SK-N-MC (cell line): Measurements from ENCODE around the gene ECE1.
"Not testable (repeated sequence)": the region's sequence is repeated elsewhere in the genome, so short reads cannot be mapped to it uniquely, and the experiment has no call there.

ENCODE experiments used
- DNase-seq: peaks from one replicate; pipeline ENCODE4 v3.0.0-alpha.2; 2011; ENCODE audit warnings: low read depth, low spot score
- H3K27ac ChIP-seq: fragments of 200-600 bp; sonication (generic); 2 replicates; pipeline ENCODE4 v1.5.1; 2016; ENCODE audit warnings: mixed run types
- H3K36me3 ChIP-seq: fragments of 200-600 bp; sonication (generic); 2 replicates; pipeline ENCODE4 v1.6.1; 2017; ENCODE audit warnings: antibody characterized with exemption, low read length, mixed read lengths; ENCODE audit not compliant: insufficient read depth
- H3K4me3 ChIP-seq: fragments of 200-600 bp; sonication (generic); 2 replicates; pipeline ENCODE4 v1.5.1; 2016
- H3K9ac ChIP-seq: fragments of 200-600 bp; sonication (generic); 2 replicates; pipeline ENCODE4 v1.8.0; 2017; ENCODE audit warnings: mixed run types, mixed read lengths; ENCODE audit not compliant: insufficient read length
- H3K9me3 ChIP-seq: fragments of 200-600 bp; sonication (generic); 2 replicates; pipeline ENCODE4 v1.6.1; 2017; ENCODE audit warnings: low read depth, mild to moderate bottlenecking, antibody characterized with exemption, low read length, moderate library complexity, mixed read lengths
- EZH2 ChIP-seq: fragments of 200-600 bp; sonication (generic); IDR thresholded peaks from one replicate; pipeline ENCODE4 v1.6.1; 2017; ENCODE audit warnings: antibody characterized with exemption
- FOXP2 ChIP-seq: optimal IDR thresholded peaks from 2 replicates; pipeline ENCODE3; 2011; ENCODE audit warnings: mild to moderate bottlenecking, moderate library complexity; ENCODE audit not compliant: insufficient read depth; ENCODE audit errors: extremely low read length, control extremely low read depth
- POLR2AphosphoS5 ChIP-seq: IDR thresholded peaks from 2 replicates; pipeline ENCODE4 v1.6.1; 2012; ENCODE audit warnings: mild to moderate bottlenecking, low read depth, low read length, borderline replicate concordance

ECE1 gene

DNA sequence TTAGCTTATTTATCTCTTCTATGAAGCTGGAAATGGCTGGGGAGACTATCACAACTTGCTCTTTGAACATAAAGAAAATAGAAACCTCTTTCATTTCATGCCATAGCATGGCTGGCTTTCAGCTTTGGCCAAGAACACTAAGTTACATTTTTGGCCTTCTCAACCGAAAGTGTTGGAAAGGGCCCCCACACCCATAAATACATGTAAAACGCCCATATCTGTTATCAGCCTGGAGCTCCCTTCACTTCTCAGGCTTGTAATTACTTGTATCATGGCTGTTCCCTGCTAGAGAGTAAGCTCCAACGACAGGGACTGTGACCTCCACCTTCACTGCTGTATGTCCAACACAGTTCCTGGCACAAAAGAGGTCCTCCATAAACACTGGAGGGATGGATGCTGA is 100.8 kb downstream of the ECE1 start:
- TF ChIP-seq POLR2AphosphoS5 (no peak), EZH2 (no peak), FOXP2 (no peak)
- H3K9me3 ChIP-seq: no peaks in the 10 kb centered on the region
- no peak overlapping the region for H3K27ac ChIP-seq
- H3K9ac ChIP-seq: no peak overlapping the region
- no peaks in the 10 kb centered on the region for H3K36me3 ChIP-seq
- no peak for DNase-seq
- no peak overlapping the region for H3K4me3 ChIP-seq

DNA sequence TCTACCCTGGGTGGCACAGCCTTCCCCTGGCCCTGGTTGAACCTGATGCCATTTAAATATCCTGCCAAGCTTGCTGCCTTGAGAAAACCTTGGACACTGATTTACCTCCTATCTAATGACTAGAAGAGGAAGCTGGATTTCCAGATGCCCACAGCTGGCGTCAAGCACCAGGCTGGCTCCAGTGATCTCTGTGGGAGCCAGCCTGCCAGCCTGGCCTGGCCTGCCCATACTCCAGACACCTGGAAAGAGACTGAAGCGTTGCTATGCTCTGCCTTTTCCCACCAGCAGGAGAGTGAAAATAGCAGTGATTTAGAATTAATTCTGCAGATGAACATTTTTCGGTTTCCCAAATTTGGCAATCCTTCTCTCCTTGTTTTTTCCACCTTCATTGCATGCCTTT is 102.0 kb downstream of the ECE1 start:
- TF ChIP-seq POLR2AphosphoS5 (no peak), EZH2 (no peak), FOXP2 (no peak)
- no peaks in the 10 kb centered on the region for H3K9me3 ChIP-seq
- no peak overlapping the region for H3K27ac ChIP-seq
- no peak overlapping the region for H3K4me3 ChIP-seq
- DNase-seq: no peak
- no peaks in the 10 kb centered on the region for H3K36me3 ChIP-seq
- no peak overlapping the region for H3K9ac ChIP-seq

DNA sequence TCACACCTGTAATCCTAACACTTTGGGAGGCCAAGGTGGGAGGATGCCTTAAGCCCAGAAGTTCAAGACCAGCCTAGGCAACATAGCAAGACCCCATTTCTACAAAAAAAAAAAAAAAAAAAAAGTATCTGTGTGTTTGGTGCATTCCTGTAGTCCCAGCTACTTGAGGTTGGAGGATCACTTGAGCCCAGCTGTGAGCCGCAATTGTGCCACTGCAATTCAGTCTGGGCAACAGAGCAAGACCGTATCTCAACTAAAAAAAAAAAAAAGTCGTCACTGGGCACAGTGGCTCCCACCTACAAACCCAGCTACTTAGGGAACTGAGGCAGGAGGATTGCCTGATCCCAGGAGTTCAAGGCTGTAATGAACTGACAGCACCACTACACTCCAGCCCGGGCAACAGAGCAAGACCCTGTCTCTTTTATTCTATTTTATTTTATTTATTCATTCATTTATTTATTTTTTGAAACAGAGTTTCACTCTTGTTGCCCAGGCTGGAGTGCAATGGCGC is 105.0 kb downstream of the ECE1 start:
- Histone ChIP-seq H3K4me3 (no peak overlapping the region), H3K9ac (no peak overlapping the region), H3K9me3 (no peaks in the 10 kb centered on the region), H3K36me3 (no peaks in the 10 kb centered on the region), H3K27ac (no peak overlapping the region)
- no peak for DNase-seq
- TF ChIP-seq EZH2 (no peak), POLR2AphosphoS5 (no peak), FOXP2 (no peak)

DNA sequence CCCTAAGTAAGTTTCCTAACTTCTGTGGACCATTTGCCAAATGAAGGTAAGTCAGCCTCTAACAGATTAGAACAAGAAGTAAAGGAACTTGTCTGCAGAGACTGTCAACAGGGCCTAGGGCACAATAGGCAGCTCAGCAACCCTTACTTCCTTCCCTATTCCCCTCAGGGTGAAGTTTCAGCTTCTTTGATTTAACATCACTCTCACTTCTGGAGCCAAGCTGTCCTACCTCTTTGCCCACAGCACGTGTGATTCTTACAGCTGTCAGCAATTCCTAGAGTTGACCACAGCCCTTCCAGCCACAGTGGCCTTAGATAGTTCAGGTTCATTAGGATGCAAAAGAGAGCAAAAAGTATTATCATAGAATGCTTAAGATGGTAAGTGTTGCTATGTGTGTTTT is 106.0 kb downstream of the ECE1 start:
- TF ChIP-seq POLR2AphosphoS5 (no peak), FOXP2 (no peak), EZH2 (no peak)
- no peak overlapping the region for H3K4me3 ChIP-seq
- H3K27ac ChIP-seq: no peak overlapping the region
- H3K36me3 ChIP-seq: no peaks in the 10 kb centered on the region
- H3K9me3 ChIP-seq: no peaks in the 10 kb centered on the region
- H3K9ac ChIP-seq: no peak overlapping the region
- no peak for DNase-seq

DNA sequence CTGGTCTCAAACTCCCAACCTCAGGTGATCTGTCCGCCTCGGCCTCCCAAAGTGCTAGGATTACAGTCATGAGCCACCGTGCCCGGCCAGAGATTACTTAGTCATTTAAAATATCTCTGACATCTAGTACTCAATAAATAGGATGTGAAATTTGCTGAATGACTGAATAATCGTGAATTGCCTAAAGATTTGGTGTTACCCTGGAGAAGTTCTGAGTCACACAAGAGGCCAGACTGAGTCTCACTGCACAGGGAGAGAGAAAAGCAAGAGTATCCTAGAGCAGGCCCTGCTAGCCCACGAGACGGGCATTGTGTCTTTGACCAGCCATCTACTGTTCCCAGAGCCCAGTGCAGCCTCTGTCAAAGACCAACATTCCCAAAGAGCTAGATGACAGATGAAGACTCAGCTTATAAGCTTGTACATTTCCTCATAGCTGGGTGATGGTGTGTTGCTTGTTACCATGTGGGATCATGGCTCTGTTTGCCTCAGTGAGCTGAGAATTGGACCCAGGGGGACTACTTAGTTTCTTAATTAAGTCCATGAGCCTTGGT is 108.0 kb downstream of the ECE1 start:
- Histone ChIP-seq H3K4me3 (no peak overlapping the region), H3K9me3 (no peaks in the 10 kb centered on the region), H3K9ac (no peak overlapping the region), H3K36me3 (no peaks in the 10 kb centered on the region), H3K27ac (no peak overlapping the region)
- TF ChIP-seq EZH2: no peak
- TF ChIP-seq POLR2AphosphoS5: no peak
- TF ChIP-seq FOXP2: no peak
- no peak for DNase-seq

DNA sequence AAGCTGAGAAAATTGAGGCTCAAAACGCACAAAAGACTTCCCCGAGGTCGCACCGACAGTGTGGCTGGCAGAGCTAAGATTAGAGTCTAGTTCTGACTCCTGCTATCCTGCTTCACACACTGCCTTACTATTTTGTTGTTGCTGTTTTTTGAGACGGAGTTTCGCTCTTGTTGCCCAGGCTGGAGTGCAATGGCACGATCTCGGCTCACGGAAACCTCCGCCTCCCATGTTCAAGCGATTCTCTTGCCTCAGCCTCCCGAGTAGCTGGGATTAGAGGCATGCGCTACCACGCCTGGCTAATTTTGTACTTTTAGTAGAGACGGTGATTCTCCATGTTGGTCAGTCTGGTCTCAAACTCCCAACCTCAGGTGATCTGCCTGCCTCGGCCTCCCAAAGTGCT is 112.0 kb downstream of the ECE1 start:
- H3K27ac ChIP-seq, DNase-seq, H3K9ac ChIP-seq, H3K9me3 ChIP-seq, H3K4me3 ChIP-seq, H3K36me3 ChIP-seq: not testable (repeated sequence)

DNA sequence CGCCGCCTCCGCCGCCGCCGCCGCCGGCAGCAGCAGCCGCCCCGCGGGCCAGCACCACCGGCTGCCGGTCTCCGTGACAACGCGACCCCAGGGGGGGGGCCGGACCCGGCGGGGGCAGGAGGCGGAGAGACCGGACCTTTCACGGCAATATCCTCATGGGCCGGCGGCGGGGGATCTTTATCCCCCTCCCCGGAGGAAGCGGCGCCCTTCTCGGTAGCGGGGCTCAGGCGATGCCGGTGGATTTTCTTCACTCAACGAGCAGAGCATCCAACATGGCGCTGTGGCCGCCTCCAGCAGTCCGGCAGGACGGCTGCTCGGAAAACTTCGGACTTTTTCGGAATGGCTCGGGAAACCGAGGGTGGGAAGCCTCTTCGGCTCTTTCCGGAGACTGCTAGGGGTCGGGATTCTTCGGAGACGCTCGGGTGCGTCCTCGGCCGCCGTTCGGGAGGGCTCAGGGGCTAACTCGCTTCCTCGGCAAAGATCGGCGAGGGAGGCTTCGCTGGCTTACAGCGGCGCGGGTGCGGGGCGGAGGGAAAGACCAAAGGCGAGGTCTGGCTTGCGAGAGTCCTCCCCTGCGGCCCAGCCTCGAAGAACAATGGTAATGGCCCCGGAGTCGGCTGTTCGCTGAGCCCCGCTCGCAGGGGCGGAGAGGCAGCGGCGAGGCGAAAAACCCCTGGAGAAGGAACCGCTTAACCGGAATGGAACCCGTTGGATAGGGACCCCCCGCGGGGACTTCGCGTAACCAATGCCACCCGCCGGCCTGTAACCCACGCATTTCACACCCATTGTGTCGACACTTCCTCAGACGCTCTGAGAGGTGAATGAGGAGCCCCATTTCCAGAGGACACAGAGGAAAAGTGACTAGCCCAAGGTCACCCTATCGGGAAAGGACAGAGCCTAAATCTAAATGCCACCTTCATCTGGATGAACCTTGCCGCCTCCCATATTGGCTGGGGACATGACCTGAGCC is 113.4 kb downstream of the ECE1 start, which contains the start of gene EIF4G3:
Gene EIF4G3, minus strand, starts transcription at position 312 of the 970 bp plus-strand sequence. CDS start 174,155 bp downstream, outside the sequence.
- H3K9ac ChIP-seq: peak within 1 kb of the TSS; percentile 86
- peak within 1 kb of the TSS; percentile 66; the same call in 1 of the 2 replicates for H3K27ac ChIP-seq
- peak within 1 kb of the TSS; percentile 98 for H3K4me3 ChIP-seq
- H3K9me3 ChIP-seq: no peaks in the 10 kb centered on the region
- peak; percentile 82 for DNase-seq
- H3K36me3 ChIP-seq: 0 out of 2 replicates have a peak, but pooled peaks cover 5% of the 10 kb centered on the region
- TF ChIP-seq FOXP2: no peak
- no peak for TF ChIP-seq EZH2
- TF ChIP-seq POLR2AphosphoS5: peak; percentile 98; the same call in 1 of the 2 replicates

DNA sequence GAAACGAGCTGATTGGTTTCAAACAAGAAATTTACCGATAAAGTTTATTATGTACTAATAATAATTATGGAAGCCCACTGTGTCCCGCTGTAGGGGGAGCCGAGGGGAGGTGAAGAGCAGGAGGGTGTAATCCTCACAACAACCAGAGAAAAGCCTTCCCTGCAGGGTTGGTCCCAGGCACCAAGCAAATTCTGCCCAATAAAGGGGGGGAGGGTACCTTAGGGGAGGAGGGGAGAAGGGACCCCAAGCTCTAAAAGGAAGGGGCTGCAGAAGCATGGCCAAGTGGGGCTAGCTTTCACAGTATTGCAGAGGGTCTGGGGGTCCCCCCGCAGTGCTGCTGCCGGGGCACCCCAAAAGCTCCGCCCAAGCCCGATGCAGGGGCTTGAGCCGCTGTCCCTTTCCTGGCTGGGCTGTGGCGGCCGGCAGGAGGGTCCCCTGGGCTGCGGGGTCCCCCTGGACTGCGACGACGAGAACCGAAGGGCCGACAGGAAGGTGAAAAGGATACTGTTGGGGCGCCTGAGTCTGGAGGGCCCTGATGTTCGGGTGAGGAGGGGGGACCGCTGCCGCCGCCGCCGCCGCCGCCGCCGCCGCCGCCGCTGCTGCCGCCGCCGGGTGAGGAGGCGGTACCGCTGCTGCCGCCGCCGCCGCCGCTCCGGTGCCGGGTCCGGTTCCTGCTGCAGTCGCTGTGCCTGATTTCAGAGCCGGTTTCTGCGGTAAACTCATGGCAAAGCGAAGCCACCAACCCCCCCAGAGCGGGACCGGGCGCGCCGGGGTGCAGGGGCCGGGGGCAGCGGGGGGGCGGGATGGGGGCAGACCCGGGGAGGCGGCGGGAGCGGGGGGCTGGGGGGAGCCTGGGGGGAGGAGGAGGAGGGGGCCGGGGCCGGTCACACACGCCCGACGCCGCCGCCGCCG is 114.3 kb downstream of the ECE1 start:
- H3K4me3 ChIP-seq: peak overlapping the region; percentile 98
- peak overlapping the region; percentile 37; the same call in 1 of the 2 replicates for H3K27ac ChIP-seq
- H3K36me3 ChIP-seq: 0 out of 2 replicates have a peak, but pooled peaks cover 5% of the 10 kb centered on the region
- H3K9ac ChIP-seq: peak overlapping the region; percentile 86
- no peak for TF ChIP-seq FOXP2
- TF ChIP-seq EZH2: no peak
- TF ChIP-seq POLR2AphosphoS5: no peak
- H3K9me3 ChIP-seq: no peaks in the 10 kb centered on the region
- no peak for DNase-seq
